HPDE6-E6E7 (cell line): ENCODE measurements around the gene IRAK2.

Source experiments
- DNase-seq: peaks from one replicate; pipeline ENCODE4 v3.0.0; 2011; ENCODE audit warnings: missing footprints; ENCODE audit errors: extremely low spot score

The IRAK2 gene

GRCh38 chr3:10223676-10224639 lies 59.2 kb downstream of the IRAK2 start:
- DNase-seq: no peak

- no peak for DNase-seq
Observed at GRCh38 chr3:10224794-10225665, 60.3 kb downstream of the IRAK2 start.

- DNase-seq: no peak
Observed at GRCh38 chr3:10226293-10226692, 61.6 kb downstream of the IRAK2 start.

- DNase-seq: no peak
Observed at GRCh38 chr3:10228248-10228950, 63.7 kb downstream of the IRAK2 start.

- DNase-seq: no peak
Observed at GRCh38 chr3:10229576-10229975, 64.9 kb downstream of the IRAK2 start.

- no peak for DNase-seq
Observed at GRCh38 chr3:10232137-10232536, 67.4 kb downstream of the IRAK2 start.

- no peak for DNase-seq
Observed at GRCh38 chr3:10233988-10234387, 69.3 kb downstream of the IRAK2 start.

GRCh38 chr3:10234526-10235230 lies 70.0 kb downstream of the IRAK2 start:
- no peak for DNase-seq

- no peak for DNase-seq
Observed at GRCh38 chr3:10235551-10235950, 70.8 kb downstream of the IRAK2 start.

- DNase-seq: no peak
Observed at GRCh38 chr3:10238345-10239183, 73.8 kb downstream of the IRAK2 start.

- no peak for DNase-seq
Observed at GRCh38 chr3:10240799-10241198, 76.1 kb downstream of the IRAK2 start.

GRCh38 chr3:10242182-10243065 lies 77.7 kb downstream of the IRAK2 start:
- DNase-seq: no peak

- DNase-seq: no peak
Observed at GRCh38 chr3:10244009-10244408, 79.3 kb downstream of the IRAK2 start.

- no peak for DNase-seq
Observed at GRCh38 chr3:10245081-10245712, 80.5 kb downstream of the IRAK2 start.

GRCh38 chr3:10247679-10248183 lies 83.0 kb downstream of the IRAK2 start:
- no peak for DNase-seq

GRCh38 chr3:10248184-10248983 lies 83.7 kb downstream of the IRAK2 start, which contains the start of gene TATDN2:
Gene TATDN2 (plus strand): TSS chr3:10248459. CDS start chr3:10249201, 742 bp downstream.
- DNase-seq: peak; percentile 77

- no peak for DNase-seq
Observed at GRCh38 chr3:10248984-10249748, 84.4 kb downstream of the IRAK2 start.
